DOHH2 (cell line): ENCODE results near the gene NEK11.

Source experiments
- EZH2phosphoT487 ChIP-seq: fragments of 200-600 bp; sonication (generic); IDR thresholded peaks from 2 replicates; pipeline ENCODE4 v1.6.1; 2017; ENCODE audit warnings: borderline replicate concordance, mild to moderate bottlenecking, antibody characterized with exemption, low read length, moderate library complexity, mixed read lengths
- TF ChIP-seq, protein P1 (sequence below): fragments of 200-600 bp; sonication (generic); IDR thresholded peaks from one replicate; pipeline ENCODE4 v1.5.1; 2014; ENCODE audit warnings: antibody characterized with exemption, mild to moderate bottlenecking, low read depth, low read length; ENCODE audit not compliant: poor library complexity, severe bottlenecking

DNA sequence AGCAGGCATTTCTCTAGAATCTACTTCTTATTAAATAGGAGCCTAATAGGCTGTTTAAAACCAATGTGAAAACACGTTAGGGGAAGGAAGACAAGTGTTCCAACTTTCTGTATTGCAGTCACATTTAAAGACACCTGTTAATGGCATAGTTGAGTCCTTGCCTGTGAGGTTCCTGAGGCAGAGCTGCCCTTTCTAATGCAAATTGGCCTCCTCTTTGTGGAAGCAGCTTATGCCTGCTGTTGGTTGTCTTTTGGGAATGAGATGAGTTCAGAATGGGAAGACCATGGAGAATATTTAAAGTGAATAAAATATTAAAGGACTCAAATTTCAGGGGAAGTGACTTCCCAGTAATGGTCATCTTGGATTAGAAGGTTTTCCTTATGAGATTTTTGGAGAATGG, 51.2 kb downstream of the NEK11 start:
- TF ChIP-seq, protein P1, sequence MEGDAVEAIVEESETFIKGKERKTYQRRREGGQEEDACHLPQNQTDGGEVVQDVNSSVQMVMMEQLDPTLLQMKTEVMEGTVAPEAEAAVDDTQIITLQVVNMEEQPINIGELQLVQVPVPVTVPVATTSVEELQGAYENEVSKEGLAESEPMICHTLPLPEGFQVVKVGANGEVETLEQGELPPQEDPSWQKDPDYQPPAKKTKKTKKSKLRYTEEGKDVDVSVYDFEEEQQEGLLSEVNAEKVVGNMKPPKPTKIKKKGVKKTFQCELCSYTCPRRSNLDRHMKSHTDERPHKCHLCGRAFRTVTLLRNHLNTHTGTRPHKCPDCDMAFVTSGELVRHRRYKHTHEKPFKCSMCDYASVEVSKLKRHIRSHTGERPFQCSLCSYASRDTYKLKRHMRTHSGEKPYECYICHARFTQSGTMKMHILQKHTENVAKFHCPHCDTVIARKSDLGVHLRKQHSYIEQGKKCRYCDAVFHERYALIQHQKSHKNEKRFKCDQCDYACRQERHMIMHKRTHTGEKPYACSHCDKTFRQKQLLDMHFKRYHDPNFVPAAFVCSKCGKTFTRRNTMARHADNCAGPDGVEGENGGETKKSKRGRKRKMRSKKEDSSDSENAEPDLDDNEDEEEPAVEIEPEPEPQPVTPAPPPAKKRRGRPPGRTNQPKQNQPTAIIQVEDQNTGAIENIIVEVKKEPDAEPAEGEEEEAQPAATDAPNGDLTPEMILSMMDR = no peak
- no peak for TF ChIP-seq EZH2phosphoT487
